Prostate gland (tissue), 2 donors: Measurements from ENCODE around the gene ANO2.

Experiments used
- POLR2A ChIP-seq: fragments of 450-650 bp; IDR thresholded peaks from one replicate; pipeline ENCODE4 v1.6.1; 2016; ENCODE audit warnings: antibody characterized with exemption, mild to moderate bottlenecking
- POLR2AphosphoS5 ChIP-seq: sonication (generic); formaldehyde crosslinking; IDR thresholded peaks from one replicate; pipeline ENCODE4 v1.6.1; 2017; ENCODE audit warnings: antibody characterized with exemption
- TF ChIP-seq, protein P1 (sequence below), 4 experiments: fragments of 200-600 bp in 2 of 4; fragments of 450-650 bp in 2 of 4; sonication (generic) in 2 of 4; IDR thresholded peaks; 1 replicate in 3 of 4; 2 replicates in 1 of 4; pipeline ENCODE4 v1.5.1; 2016 to 2019; ENCODE audit warnings: antibody characterized with exemption in 4 of 4, mild to moderate bottlenecking in 2 of 4, moderate library complexity in 2 of 4

DNA sequence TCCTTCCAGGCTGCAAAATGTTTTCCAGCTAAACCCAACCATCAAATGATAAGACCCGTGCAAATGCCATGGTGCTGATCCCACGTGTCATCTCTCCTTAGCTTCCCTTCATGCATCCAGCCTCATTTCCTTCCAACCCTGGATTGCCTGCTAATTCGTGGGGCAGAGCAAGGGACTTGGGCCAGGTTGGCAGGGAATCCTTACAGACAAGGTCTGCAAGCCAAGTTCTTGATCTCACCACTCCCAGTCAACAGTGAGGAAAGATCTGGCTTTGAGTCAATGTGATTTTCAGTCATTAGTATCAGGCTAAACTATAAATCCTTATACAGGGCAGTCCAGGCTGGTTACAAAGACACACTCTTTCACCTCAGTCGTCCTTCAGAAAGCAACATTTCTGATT lies 150.9 kb downstream of the ANO2 start:
- TF ChIP-seq, protein P1, sequence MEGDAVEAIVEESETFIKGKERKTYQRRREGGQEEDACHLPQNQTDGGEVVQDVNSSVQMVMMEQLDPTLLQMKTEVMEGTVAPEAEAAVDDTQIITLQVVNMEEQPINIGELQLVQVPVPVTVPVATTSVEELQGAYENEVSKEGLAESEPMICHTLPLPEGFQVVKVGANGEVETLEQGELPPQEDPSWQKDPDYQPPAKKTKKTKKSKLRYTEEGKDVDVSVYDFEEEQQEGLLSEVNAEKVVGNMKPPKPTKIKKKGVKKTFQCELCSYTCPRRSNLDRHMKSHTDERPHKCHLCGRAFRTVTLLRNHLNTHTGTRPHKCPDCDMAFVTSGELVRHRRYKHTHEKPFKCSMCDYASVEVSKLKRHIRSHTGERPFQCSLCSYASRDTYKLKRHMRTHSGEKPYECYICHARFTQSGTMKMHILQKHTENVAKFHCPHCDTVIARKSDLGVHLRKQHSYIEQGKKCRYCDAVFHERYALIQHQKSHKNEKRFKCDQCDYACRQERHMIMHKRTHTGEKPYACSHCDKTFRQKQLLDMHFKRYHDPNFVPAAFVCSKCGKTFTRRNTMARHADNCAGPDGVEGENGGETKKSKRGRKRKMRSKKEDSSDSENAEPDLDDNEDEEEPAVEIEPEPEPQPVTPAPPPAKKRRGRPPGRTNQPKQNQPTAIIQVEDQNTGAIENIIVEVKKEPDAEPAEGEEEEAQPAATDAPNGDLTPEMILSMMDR (IDR thresholded peaks at IDR 0.05) = no peak
- peak; percentile 73 for TF ChIP-seq POLR2AphosphoS5
- no peak for TF ChIP-seq POLR2A
